ENCODE data around the gene DYSF.

Gene DYSF

GRCh38 chr2:71613403-71613952, 160.1 kb downstream of the DYSF start:
- Histone ChIP-seq H3K36me3 (ENCODE audit: control insufficient read depth in 2 of 2, insufficient read depth in 1 of 2, low read length in 2 of 2) (no peaks in the 10 kb centered on the region), H3K27ac (ENCODE audit: extremely low read depth, low read depth, low read length) (no peak overlapping the region), H3K4me1 (ENCODE audit: control insufficient read depth, insufficient read depth, low read length) (no peaks in the 10 kb centered on the region), H3K4me3 (ENCODE audit: low read depth, low read length) (no peak overlapping the region), H3K9me3 (ENCODE audit: control insufficient read depth, insufficient read depth, low read depth, low read length) (no peaks in the 10 kb centered on the region)
- no peak for TF ChIP-seq ZNF341 (tag by site-specific recombination; IDR thresholded peaks at IDR 0.05; ENCODE audit: low read depth)
- no peak for TF ChIP-seq ZNF423 (tag by site-specific recombination; IDR thresholded peaks at IDR 0.05)
- TF ChIP-seq ZBTB6 (tag by site-specific recombination; IDR thresholded peaks at IDR 0.05), result no peak
- no peak for TF ChIP-seq ZNF791 (tag by site-specific recombination; IDR thresholded peaks at IDR 0.05)
- CTCF ChIA-PET, result no interaction called here
- POLR2A ChIA-PET, result no interaction called here

- no peak for TF ChIP-seq ZNF398 (tag by site-specific recombination; IDR thresholded peaks at IDR 0.05)
- TF ChIP-seq ZBTB1 (tag by site-specific recombination; IDR thresholded peaks at IDR 0.05), result no peak
- no peak for TF ChIP-seq ZNF621 (tag by site-specific recombination; IDR thresholded peaks at IDR 0.05)
- no peak for TF ChIP-seq ZNF677 (tag by site-specific recombination; IDR thresholded peaks at IDR 0.05)
- TF ChIP-seq ATF2 (tag by site-specific recombination; IDR thresholded peaks at IDR 0.05; ENCODE audit: low read depth), result no peak
- TF ChIP-seq MEIS1 (CRISPR knock-in tag; IDR thresholded peaks at IDR 0.05; ENCODE audit: borderline replicate concordance), result no peak
- TF ChIP-seq SCRT1 (tag by site-specific recombination; IDR thresholded peaks at IDR 0.05; ENCODE audit: borderline replicate concordance), result no peak
- no peak for TF ChIP-seq PRDM6 (tag by site-specific recombination; IDR thresholded peaks at IDR 0.05)
- TF ChIP-seq ZNF214 (tag by site-specific recombination; IDR thresholded peaks at IDR 0.05; ENCODE audit: borderline replicate concordance), result no peak
- no peak for TF ChIP-seq ZNF274 (IDR thresholded peaks at IDR 0.05; ENCODE audit: low read length)
- TF ChIP-seq ZNF274 (tag by site-specific recombination; IDR thresholded peaks at IDR 0.05; ENCODE audit: borderline replicate concordance), result no peak
- TF ChIP-seq ZNF423 (tag by site-specific recombination; IDR thresholded peaks at IDR 0.05), result no peak
- TF ChIP-seq ZNF704 (tag by site-specific recombination; IDR thresholded peaks at IDR 0.05), result no peak
- TF ChIP-seq ZNF571 (tag by site-specific recombination; IDR thresholded peaks at IDR 0.05), result no peak
- no peak for TF ChIP-seq ZBTB10 (tag by site-specific recombination; IDR thresholded peaks at IDR 0.05)
- TF ChIP-seq ZNF692 (tag by site-specific recombination; IDR thresholded peaks at IDR 0.05), result no peak
- TF ChIP-seq GLIS2 (tag by site-specific recombination; IDR thresholded peaks at IDR 0.05), result no peak
- no peak for TF ChIP-seq ZNF416 (tag by site-specific recombination; IDR thresholded peaks at IDR 0.05)
- H3K4me3 ChIP-seq (ENCODE audit: low read depth, low read length), result no peak overlapping the region
- ChIA-PET CTCF (no interaction called here), POLR2A (no interaction called here)
- no peaks in the 10 kb centered on the region for H3K4me1 ChIP-seq (ENCODE audit: control insufficient read depth, insufficient read depth, low read length)
- no peaks in the 10 kb centered on the region for H3K9me3 ChIP-seq (ENCODE audit: control insufficient read depth, insufficient read depth, low read depth, low read length)
- H3K27ac ChIP-seq (ENCODE audit: extremely low read depth, low read depth, low read length), result no peak overlapping the region
- H3K36me3 ChIP-seq (ENCODE audit: control insufficient read depth in 2 of 2, insufficient read depth in 1 of 2, low read length in 2 of 2), result no peaks in the 10 kb centered on the region
Observed at GRCh38 chr2:71613953-71614925, 160.9 kb downstream of the DYSF start.

All from HEK293 (cell line).